Mucosa of stomach (tissue), 1 donor: ENCODE results near the gene OTOS.

Experiments used
- H3K27me3 ChIP-seq: one replicate; pipeline ENCODE4 v1.7.0; 2013; ENCODE audit warnings: mild to moderate bottlenecking, low read length; ENCODE audit not compliant: control insufficient read depth, insufficient read depth
- H3K36me3 ChIP-seq: one replicate; pipeline ENCODE4 v1.7.0; 2013; ENCODE audit warnings: low read length; ENCODE audit not compliant: control insufficient read depth, insufficient read depth
- H3K4me1 ChIP-seq: one replicate; pipeline ENCODE4 v1.7.0; 2013; ENCODE audit warnings: mild to moderate bottlenecking, low read length; ENCODE audit not compliant: control insufficient read depth, insufficient read depth
- H3K4me3 ChIP-seq: one replicate; pipeline ENCODE4 v1.7.0; 2013; ENCODE audit warnings: low read length
- H3K9ac ChIP-seq: one replicate; pipeline ENCODE4 v1.7.0; 2013; ENCODE audit warnings: mild to moderate bottlenecking, low read length, moderate library complexity
- H3K9me3 ChIP-seq: one replicate; pipeline ENCODE4 v1.7.0; 2013; ENCODE audit warnings: mild to moderate bottlenecking, low read length, moderate library complexity; ENCODE audit not compliant: control insufficient read depth
- donor health status: Pancreatic carcinoma.

Gene OTOS

DNA sequence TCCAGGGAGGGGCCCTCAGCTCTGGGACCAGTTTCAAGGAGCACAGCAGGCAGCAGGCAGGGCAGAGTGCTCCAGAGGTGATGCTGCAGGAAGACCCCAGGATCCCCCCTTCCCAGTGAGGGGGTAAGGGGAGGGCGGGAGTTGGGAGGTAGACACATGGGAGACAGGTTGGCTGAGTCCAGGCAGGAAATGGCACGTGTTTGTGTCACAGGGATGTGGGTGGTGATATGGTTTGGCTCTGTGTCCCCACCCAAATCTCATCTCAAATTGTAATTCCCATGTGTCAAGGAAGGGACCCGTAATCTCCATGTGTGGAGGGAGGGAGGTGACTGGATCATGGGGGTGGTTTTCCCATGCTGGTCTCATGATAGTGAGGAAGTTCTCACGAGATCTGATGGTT is 25.2 kb upstream of the OTOS start:
- H3K4me3 ChIP-seq = no peak overlapping the region
- H3K36me3 ChIP-seq = no peaks in the 10 kb centered on the region
- H3K4me1 ChIP-seq = peaks cover 6% of the 10 kb centered on the region
- H3K27me3 ChIP-seq = peaks cover 22% of the 10 kb centered on the region
- no peak overlapping the region for H3K9ac ChIP-seq
- no peaks in the 10 kb centered on the region for H3K9me3 ChIP-seq

DNA sequence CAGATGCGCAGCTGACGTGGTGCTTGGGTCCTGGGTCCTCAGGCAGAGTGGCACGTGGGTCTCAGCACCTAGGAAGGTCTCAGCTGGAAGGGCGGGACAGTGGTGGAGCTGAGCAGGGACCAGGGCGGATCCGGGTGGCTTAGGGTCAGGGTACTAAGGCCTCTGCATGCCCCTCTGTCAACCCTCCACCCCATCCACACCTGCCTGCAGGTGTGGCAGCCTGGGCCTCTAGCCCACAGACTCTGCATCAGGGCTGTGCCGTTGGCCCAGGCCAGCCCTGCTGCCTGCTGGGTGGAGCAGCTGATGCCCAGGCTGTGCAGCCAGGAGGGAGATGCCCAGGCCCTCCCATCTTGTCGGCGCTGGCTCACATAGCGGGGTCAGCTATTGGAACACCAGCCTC is 24.6 kb upstream of the OTOS start:
- no peak overlapping the region for H3K4me3 ChIP-seq
- H3K4me1 ChIP-seq = peaks cover under 1% of the 10 kb centered on the region
- H3K9me3 ChIP-seq = no peaks in the 10 kb centered on the region
- peaks cover 22% of the 10 kb centered on the region for H3K27me3 ChIP-seq
- no peaks in the 10 kb centered on the region for H3K36me3 ChIP-seq
- no peak overlapping the region for H3K9ac ChIP-seq

DNA sequence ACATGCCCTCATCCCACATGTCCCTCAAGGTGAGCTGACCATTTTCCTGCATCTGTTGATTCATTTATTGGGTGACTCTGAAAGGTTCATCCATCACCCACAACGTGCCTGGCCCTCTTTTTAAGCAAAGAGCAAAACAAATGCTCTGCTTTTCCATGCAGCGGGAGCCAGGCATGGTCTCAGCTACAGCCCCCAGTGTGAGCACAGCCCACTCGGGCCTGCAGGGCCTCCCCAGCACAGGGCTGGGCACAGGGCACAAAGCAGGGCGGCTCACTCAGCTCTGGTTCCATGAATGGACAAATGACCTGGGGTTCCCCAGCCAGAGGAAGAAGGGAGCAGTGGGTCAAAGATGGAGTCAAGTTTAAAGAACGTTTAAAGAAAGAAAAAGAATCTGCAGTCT is 24.1 kb upstream of the OTOS start:
- H3K36me3 ChIP-seq = no peaks in the 10 kb centered on the region
- peaks cover 22% of the 10 kb centered on the region for H3K27me3 ChIP-seq
- H3K4me1 ChIP-seq = no peaks in the 10 kb centered on the region
- no peaks in the 10 kb centered on the region for H3K9me3 ChIP-seq
- no peak overlapping the region for H3K4me3 ChIP-seq
- H3K9ac ChIP-seq = no peak overlapping the region

DNA sequence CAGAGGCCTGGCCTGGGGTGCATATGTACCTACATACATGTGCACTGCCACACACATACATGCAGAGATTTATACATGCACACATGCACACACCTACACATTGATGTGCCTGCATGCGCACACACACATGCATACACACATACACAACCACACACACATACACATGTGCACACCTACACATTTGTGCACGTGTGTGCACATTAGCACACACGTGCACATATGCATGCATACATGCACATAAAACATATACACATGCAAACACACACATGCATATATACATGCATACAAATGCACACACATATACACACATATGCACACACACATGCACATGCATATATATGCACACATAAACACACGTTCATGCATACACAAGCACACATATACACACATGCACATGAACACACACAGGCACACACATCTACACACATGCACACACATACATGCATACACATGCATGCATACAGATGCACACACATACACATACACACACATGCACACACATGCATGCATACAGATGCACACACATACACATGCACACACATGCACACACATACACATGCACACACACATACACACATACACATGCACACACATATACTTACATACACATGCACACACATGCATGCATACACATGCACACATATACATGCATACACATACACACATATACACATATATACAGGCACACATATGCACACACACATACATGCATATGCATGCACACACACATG is 23.6 kb upstream of the OTOS start:
- H3K9me3 ChIP-seq = no peaks in the 10 kb centered on the region
- no peaks in the 10 kb centered on the region for H3K36me3 ChIP-seq
- H3K9ac ChIP-seq = no peak overlapping the region
- peaks cover 17% of the 10 kb centered on the region for H3K27me3 ChIP-seq
- H3K4me3 ChIP-seq = no peak overlapping the region
- H3K4me1 ChIP-seq = no peaks in the 10 kb centered on the region

DNA sequence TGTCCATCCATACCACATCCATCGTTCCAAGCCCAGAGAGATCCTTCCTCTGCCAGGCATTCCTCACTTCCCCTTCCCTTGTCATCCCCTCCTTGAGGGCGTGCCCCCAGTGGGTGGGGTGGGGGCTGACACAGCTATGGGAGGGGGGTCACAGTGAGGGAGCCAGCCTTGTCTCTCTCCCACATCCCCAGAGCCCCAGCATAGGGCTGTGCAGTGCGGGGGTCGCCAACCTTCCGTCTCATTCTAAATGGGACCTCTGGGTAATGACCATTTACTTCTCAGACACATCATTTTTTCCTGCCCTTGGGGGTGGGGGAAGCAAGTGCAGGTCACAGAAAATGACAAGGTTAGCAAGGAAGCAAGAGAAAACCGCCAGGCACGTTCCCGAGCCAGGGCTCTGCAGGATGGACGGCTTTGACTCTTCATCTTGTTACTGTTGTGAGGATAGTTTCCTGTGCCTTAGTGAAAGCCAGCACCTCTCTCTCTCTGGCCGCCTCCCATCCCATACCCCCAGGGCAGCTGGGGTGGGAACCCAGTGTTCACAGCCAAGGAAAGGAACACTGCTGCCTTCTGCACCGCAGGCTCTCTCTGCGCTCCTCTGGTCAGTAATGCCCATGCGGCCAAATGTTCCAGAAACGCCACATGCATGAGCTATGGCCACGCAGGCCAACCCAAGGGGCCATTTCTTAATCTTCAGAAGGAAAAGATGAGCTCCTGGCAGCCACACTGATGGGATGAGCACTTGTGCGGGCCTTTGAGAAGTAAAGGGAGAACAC is 22.7 kb upstream of the OTOS start:
- H3K9me3 ChIP-seq = no peaks in the 10 kb centered on the region
- no peak overlapping the region for H3K9ac ChIP-seq
- no peaks in the 10 kb centered on the region for H3K4me1 ChIP-seq
- H3K36me3 ChIP-seq = no peaks in the 10 kb centered on the region
- peaks cover 13% of the 10 kb centered on the region for H3K27me3 ChIP-seq
- no peak overlapping the region for H3K4me3 ChIP-seq

DNA sequence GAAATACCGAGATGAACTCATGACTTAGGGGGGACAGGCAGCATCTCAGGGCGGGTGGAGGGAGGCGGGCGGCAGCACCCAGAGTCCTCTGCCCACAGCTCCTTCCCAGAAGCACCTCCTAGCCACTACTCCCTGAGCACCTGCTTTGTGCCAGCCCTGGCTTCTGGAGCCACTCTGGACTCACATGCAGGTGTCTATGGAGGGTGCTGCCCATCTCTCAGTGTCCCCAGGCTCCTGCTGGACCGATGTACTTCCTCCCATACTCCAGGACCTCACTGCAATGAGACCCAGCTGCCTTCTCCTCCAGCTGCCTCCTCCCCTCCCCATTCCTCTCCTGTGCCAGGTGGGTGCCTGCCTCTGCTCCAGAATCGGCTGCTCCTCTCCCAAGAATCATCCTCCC is 22.1 kb upstream of the OTOS start:
- Histone ChIP-seq H3K4me1 (no peaks in the 10 kb centered on the region), H3K4me3 (no peak overlapping the region), H3K36me3 (no peaks in the 10 kb centered on the region), H3K9ac (no peak overlapping the region), H3K27me3 (peaks cover 8% of the 10 kb centered on the region), H3K9me3 (no peaks in the 10 kb centered on the region)

DNA sequence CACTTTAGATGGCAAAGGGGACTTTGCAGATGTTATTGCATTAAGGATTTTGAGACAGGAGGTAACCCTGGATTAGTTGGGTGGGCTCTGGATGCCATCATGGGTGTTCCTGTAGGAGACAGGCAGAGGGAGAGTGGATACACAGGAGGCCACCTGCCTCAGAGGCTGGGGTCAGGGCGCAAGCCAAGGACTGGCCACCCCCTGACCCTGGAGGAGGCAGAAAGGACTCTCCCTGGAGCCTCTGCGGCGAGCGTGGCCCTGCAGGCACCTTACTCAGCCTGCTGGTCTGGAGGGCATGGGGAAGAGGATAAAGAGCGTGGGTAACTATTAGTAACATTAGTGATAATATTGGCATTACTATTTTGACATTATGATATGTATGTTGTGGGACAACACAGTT is 21.6 kb upstream of the OTOS start:
- Histone ChIP-seq H3K36me3 (no peaks in the 10 kb centered on the region), H3K4me1 (no peaks in the 10 kb centered on the region), H3K27me3 (peaks cover 4% of the 10 kb centered on the region), H3K9me3 (no peaks in the 10 kb centered on the region), H3K9ac (no peak overlapping the region), H3K4me3 (no peak overlapping the region)

DNA sequence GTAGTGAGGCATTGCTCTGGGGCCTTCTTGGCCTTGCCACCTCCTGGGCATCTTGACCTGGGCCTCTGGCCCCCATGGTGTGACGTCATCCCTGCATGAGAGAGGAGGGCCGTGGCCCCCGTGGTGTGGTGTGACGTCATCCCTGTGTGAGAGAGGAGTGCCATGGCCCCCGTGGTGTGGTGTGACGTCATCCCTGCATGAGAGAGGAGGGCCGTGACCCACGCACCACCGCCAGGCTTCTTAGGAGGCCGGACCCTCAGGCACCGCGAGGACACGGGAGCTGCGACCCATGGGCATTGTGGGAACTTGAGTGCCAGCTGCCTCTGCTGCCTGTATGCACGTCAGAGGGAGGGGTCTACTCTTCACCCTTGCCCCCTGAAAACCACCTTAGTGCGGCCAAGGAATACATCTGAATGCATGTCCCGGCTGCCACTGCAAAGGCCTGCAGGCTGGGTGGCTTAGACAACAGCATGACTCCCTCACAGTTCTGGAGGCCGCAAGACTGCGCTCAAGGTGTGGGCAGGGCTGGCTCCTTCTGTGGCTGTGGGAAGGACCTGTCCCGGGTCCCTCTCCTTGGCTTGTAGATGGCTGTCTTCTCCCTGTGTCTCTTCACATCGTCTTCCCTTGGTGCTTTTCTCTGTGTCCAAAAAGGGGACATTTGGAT is 20.8 kb upstream of the OTOS start:
- H3K9ac ChIP-seq = no peak overlapping the region
- no peaks in the 10 kb centered on the region for H3K9me3 ChIP-seq
- H3K27me3 ChIP-seq = peaks cover 4% of the 10 kb centered on the region
- no peaks in the 10 kb centered on the region for H3K4me1 ChIP-seq
- no peak overlapping the region for H3K4me3 ChIP-seq
- no peaks in the 10 kb centered on the region for H3K36me3 ChIP-seq

DNA sequence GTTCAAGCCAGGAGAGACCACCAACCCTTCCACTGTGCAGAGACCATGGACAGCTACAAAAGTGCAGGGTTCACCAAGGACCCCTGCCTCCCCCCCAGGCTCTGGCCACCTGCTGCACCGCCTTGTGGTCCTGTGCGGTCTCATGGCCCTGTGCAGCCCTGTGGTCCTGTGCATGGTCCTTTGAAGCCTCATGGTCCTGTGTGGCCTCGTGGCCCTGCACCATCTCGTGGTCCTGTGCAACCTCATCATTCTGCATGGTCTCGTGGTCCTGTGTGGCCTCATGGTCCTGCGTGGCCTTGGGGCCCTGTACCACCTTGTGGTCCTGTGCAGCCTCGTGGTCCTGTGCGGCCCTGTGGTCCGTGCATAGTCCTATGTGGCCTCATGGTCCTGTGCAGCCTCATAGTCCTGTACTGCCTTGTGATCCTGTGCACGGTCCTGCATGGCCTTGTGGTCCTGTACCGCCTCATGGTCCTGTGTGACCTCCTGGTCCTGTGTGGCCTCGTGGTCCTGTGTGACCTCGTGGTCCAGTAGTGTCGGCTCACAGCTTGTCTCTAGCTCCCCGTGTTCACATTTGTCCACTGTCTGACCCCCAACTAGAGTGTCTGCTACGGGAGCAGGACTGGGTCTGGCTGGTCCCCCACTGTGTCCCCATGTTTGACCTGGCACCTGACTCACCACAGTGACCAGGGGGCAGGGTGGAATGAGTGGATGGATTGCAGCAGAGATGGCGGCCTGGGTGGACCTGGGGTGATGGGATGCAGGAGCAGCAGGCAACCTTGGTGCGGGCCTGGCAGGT is 20.0 kb upstream of the OTOS start:
- H3K27me3 ChIP-seq = peaks cover 4% of the 10 kb centered on the region
- no peak overlapping the region for H3K9ac ChIP-seq
- no peak overlapping the region for H3K4me3 ChIP-seq
- no peaks in the 10 kb centered on the region for H3K4me1 ChIP-seq
- no peaks in the 10 kb centered on the region for H3K9me3 ChIP-seq
- no peaks in the 10 kb centered on the region for H3K36me3 ChIP-seq

DNA sequence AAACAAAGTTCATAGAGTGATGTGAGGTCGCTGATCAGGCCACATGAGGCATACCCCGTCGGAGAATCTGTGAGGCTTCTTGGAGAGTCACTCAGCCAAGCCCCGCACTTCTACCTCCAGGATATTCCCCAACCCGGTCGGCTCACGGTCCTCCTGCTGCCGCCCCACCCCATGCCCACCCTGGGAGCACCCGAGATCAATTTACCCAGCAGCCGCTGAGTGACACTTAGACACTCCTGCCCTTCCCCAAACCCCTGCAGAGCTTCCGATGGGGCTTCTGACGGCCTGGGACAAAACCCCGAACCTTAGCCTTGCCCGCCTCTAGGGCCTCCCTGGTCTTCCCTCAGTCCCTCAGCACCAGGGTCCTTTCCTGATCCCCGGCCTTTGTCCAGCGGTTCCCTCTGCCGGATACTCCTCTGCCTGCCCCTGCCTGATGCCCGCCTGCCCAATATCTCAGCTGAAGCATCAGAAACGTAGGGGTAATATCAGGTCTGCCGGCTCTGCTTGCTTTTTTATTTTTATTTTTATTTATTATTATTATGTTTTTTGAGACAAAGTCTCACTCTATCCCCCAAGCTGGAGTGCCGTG is 18.9 kb upstream of the OTOS start:
- H3K9ac ChIP-seq = no peak overlapping the region
- H3K4me3 ChIP-seq = no peak overlapping the region
- no peaks in the 10 kb centered on the region for H3K27me3 ChIP-seq
- H3K4me1 ChIP-seq = no peaks in the 10 kb centered on the region
- H3K36me3 ChIP-seq = no peaks in the 10 kb centered on the region
- no peaks in the 10 kb centered on the region for H3K9me3 ChIP-seq

DNA sequence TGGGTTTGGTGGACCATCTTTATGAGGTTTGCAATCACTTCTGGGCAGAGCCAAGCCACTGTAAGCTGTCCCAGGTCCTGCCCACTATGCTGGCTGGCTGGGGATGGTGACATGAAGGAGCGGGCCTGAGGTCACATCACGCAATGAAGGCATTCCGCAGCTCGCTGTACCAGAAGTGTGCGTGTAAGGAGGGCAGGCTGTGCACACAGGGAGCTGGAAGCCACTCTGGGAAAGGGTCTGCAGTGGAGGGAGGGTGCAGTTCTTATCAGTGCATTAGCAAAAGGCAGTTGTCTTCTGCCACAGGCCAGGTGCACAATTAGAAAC is 16.7 kb upstream of the OTOS start:
- no peaks in the 10 kb centered on the region for H3K36me3 ChIP-seq
- H3K4me1 ChIP-seq = no peaks in the 10 kb centered on the region
- H3K9me3 ChIP-seq = no peaks in the 10 kb centered on the region
- H3K9ac ChIP-seq = no peak overlapping the region
- H3K4me3 ChIP-seq = no peak overlapping the region
- H3K27me3 ChIP-seq = no peaks in the 10 kb centered on the region
